ENCODE results near the gene TNS1.

TNS1 gene

GRCh38 chr2:217842017-217842416 lies 160.8 kb downstream of the TNS1 start:
- DNase-seq = no peak

GRCh38 chr2:217840522-217840921 lies 162.3 kb downstream of the TNS1 start:
- no peak for DNase-seq

- DNase-seq = no peak
Measured at GRCh38 chr2:217839750-217840107, 163.1 kb downstream of the TNS1 start.

- no peak for DNase-seq
Measured at GRCh38 chr2:217839073-217839749, 163.6 kb downstream of the TNS1 start.

- no peak for DNase-seq
Measured at GRCh38 chr2:217838409-217838831, 164.4 kb downstream of the TNS1 start.

GRCh38 chr2:217837530-217837929 lies 165.3 kb downstream of the TNS1 start:
- no peak for DNase-seq

GRCh38 chr2:217836901-217837491 lies 165.8 kb downstream of the TNS1 start:
- peak; percentile 43 for DNase-seq

- no peak for DNase-seq
Measured at GRCh38 chr2:217835931-217836891, 166.6 kb downstream of the TNS1 start.

- DNase-seq = no peak
Measured at GRCh38 chr2:217834744-217835513, 167.9 kb downstream of the TNS1 start.

- no peak for DNase-seq
Measured at GRCh38 chr2:217834057-217834620, 168.7 kb downstream of the TNS1 start.

GRCh38 chr2:217833439-217833838 lies 169.4 kb downstream of the TNS1 start:
- no peak for DNase-seq

GRCh38 chr2:217832987-217833386 lies 169.8 kb downstream of the TNS1 start:
- no peak for DNase-seq

GRCh38 chr2:217832115-217832514 lies 170.7 kb downstream of the TNS1 start:
- no peak for DNase-seq

GRCh38 chr2:217831306-217831705 lies 171.5 kb downstream of the TNS1 start:
- DNase-seq = no peak

- no peak for DNase-seq
Measured at GRCh38 chr2:217830807-217831206, 172.0 kb downstream of the TNS1 start.

GRCh38 chr2:217830061-217830460 lies 172.7 kb downstream of the TNS1 start:
- DNase-seq = no peak

GRCh38 chr2:217829420-217829819 lies 173.4 kb downstream of the TNS1 start:
- no peak for DNase-seq

- no peak for DNase-seq
Measured at GRCh38 chr2:217828336-217828735, 174.5 kb downstream of the TNS1 start.

- DNase-seq = no peak
Measured at GRCh38 chr2:217827430-217828201, 175.2 kb downstream of the TNS1 start.

- DNase-seq = no peak
Measured at GRCh38 chr2:217826991-217827390, 175.8 kb downstream of the TNS1 start.

- no peak for DNase-seq
Measured at GRCh38 chr2:217826520-217826919, 176.3 kb downstream of the TNS1 start.

All from RPMI8226 (cell line).